Activated T-helper 1 cell treated with anti-CD3 and anti-CD28 coated beads, Interleukin-12 subunit alpha, Interleukin-12 subunit beta, Interleukin-2, Interleukin-4 antibody, amounts not matched to agents 30 ng/mL and 10 ng/mL and 1 ng/mL, durations not matched to agents 14 hours and 24 hours and 36 hours (primary cell): Measurements from ENCODE around the gene TAGLN. TPM values are rescaled to one million over a fixed set of nuclear protein-coding genes. Genes with fewer than 3 reads are reported as not detected.
A peak's percentile ranks its signal among the peaks of the same experiment; 100 is the strongest.
"Not testable (repeated sequence)": the region's sequence is repeated elsewhere in the genome, so short reads cannot be mapped to it uniquely, and the experiment has no call there.

ENCODE experiments used
- DNase-seq: peaks from one replicate; pipeline ENCODE4 v3.0.0; 2021; ENCODE audit warnings: low spot score
- H3K27ac Mint-ChIP-seq: one replicate; pipeline ENCODE4 v1.8.0; 2021; ENCODE audit warnings: mild to moderate bottlenecking, mixed read lengths
- H3K27me3 Mint-ChIP-seq: one replicate; pipeline ENCODE4 v1.8.0; 2022; ENCODE audit warnings: mild to moderate bottlenecking, moderate library complexity, mixed read lengths; ENCODE audit not compliant: insufficient read depth
- H3K36me3 Mint-ChIP-seq: one replicate; pipeline ENCODE4 v1.8.0; 2021; ENCODE audit warnings: low read depth, mixed read lengths
- H3K4me1 Mint-ChIP-seq: one replicate; pipeline ENCODE4 v1.8.0; 2021; ENCODE audit warnings: low read depth, mixed read lengths
- H3K4me3 Mint-ChIP-seq: one replicate; pipeline ENCODE4 v1.8.0; 2021; ENCODE audit warnings: mild to moderate bottlenecking, moderate library complexity, mixed read lengths
- H3K9me3 Mint-ChIP-seq: one replicate; pipeline ENCODE4 v1.8.0; 2021; ENCODE audit warnings: mixed read lengths
- intact Hi-C: fragments of 100-400 bp; cut with micrococcal nuclease; formaldehyde crosslinking; loops from one replicate; pipeline ENCODE4 v1.15.1; 2024
- total RNA-seq: library from RNA; stranded (reverse); gene quantifications from 2 replicates; pipeline ENCODE4 v1.2.3, GENCODE V29; 2022

Gene TAGLN
- total RNA-seq, 1 donor from 2014 or later = 4.6 TPM

DNA sequence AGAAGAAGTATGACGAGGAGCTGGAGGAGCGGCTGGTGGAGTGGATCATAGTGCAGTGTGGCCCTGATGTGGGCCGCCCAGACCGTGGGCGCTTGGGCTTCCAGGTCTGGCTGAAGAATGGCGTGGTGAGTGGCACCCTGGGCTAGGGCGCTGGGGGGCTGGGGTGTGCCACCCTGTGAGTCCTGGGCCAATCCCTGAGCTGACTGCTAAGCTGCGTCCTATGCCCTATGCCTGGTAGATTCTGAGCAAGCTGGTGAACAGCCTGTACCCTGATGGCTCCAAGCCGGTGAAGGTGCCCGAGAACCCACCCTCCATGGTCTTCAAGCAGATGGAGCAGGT is 3.9 kb downstream of the TAGLN start:
- no peak for DNase-seq
- H3K4me1 Mint-ChIP-seq = no peaks in the 10 kb centered on the region
- intact Hi-C loops = no loop called here
- H3K36me3 Mint-ChIP-seq = peaks cover 15% of the 10 kb centered on the region
- H3K9me3 Mint-ChIP-seq = no peaks in the 10 kb centered on the region
- H3K27ac Mint-ChIP-seq = peak overlapping the region; percentile 23
- no peaks in the 10 kb centered on the region for H3K27me3 Mint-ChIP-seq
- no peak overlapping the region for H3K4me3 Mint-ChIP-seq

DNA sequence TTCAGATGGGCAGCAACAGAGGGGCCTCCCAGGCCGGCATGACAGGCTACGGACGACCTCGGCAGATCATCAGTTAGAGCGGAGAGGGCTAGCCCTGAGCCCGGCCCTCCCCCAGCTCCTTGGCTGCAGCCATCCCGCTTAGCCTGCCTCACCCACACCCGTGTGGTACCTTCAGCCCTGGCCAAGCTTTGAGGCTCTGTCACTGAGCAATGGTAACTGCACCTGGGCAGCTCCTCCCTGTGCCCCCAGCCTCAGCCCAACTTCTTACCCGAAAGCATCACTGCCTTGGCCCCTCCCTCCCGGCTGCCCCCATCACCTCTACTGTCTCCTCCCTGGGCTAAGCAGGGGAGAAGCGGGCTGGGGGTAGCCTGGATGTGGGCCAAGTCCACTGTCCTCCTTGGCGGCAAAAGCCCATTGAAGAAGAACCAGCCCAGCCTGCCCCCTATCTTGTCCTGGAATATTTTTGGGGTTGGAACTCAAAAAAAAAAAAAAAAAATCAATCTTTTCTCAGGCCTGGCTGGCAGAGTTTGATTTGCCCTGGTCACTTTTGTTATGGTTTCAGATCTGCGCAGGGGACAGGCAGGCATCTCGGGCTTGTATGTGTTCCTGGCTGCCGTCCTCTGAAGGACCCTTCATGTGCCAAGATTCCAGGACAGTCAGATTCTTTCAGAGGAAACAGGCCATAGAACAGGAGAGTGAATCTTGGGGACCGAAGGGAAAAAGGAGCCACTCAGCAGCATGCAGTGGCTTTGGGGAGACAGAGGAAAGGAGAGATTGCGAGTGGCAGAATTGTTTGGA is 5.3 kb downstream of the TAGLN start:
- peaks cover 13% of the 10 kb centered on the region for H3K36me3 Mint-ChIP-seq
- intact Hi-C loops = no loop called here
- H3K4me1 Mint-ChIP-seq = no peaks in the 10 kb centered on the region
- DNase-seq = no peak
- H3K4me3 Mint-ChIP-seq = no peak overlapping the region
- peak overlapping the region; percentile 25 for H3K27ac Mint-ChIP-seq
- H3K9me3 Mint-ChIP-seq = no peaks in the 10 kb centered on the region
- H3K27me3 Mint-ChIP-seq = no peaks in the 10 kb centered on the region

DNA sequence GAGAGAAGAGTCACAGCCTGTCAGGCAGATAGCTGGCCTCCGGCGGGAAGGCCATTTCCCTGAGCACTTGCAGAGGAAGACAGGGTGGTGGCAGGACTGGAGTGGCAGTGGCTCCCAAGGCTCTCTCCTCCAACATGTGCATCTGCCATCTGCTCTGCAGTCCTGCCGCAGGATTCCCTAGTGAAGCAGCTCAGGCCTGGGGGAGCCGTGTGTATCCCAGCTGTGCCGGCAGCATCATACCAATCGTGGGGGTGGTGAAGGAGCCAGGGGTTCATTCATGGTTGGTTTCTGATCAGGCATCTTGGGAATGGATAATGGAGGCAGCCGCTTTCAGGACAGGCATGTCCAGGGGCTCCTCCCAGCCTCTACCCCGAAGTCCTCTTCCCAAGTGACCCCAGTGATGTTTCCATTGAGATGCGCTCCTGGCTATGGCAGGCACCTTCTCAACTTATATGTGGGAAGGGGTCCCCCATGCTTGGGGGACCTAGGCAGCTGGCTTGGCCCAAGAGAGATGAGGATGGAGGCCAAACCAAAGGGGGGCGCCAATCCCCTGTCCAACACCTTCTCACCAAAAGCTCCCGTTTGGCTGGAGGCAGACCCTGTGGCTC is 6.1 kb downstream of the TAGLN start:
- H3K4me3 Mint-ChIP-seq = no peak overlapping the region
- DNase-seq = no peak
- H3K36me3 Mint-ChIP-seq = peaks cover 17% of the 10 kb centered on the region
- no peaks in the 10 kb centered on the region for H3K9me3 Mint-ChIP-seq
- no peaks in the 10 kb centered on the region for H3K27me3 Mint-ChIP-seq
- no peaks in the 10 kb centered on the region for H3K4me1 Mint-ChIP-seq
- H3K27ac Mint-ChIP-seq = no peak overlapping the region
- intact Hi-C loops = no loop called here

DNA sequence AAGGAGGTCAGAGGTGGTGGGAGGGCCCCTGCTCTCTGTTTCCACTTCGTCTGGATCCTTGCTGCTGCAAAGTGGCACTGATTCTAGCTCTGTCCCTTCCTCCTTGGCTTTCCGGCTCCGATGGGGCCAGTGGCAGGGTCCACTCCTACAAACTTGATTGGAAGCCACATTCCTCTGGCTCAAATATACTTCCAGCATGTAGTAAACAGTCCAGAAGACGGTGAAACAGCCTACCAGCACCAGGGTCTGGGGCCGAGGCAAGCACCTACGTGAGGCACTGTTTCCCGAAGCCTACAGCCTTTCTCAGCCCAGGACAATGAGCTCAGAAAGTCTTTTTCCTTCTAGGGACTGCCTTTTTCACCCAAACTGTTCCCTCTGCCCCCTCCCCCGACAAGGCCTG is 6.9 kb downstream of the TAGLN start:
- H3K36me3 Mint-ChIP-seq = peaks cover 17% of the 10 kb centered on the region
- H3K9me3 Mint-ChIP-seq, H3K4me1 Mint-ChIP-seq, intact Hi-C loops, H3K27me3 Mint-ChIP-seq, DNase-seq, H3K4me3 Mint-ChIP-seq, H3K27ac Mint-ChIP-seq: not testable (repeated sequence)

DNA sequence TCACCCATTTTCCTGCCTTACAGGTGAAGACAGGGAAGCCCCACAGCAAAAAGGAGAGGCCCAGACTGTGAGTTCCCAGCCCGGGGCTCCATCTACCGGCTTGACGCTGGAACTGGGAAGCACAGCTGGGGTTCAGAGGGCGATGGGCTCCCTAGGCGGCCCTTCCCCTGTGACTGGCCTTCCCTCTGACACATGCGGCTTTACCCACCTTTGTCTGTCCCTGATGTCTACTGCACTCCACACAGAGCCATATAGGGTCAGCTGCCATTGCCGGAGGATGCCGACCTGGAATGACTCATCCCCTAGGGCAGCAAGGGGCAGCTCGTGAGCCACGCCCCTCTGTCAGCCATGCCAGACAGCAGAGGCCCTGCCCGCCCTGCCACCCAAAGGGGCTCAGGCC is 7.7 kb downstream of the TAGLN start:
- DNase-seq = not testable (repeated sequence)

DNA sequence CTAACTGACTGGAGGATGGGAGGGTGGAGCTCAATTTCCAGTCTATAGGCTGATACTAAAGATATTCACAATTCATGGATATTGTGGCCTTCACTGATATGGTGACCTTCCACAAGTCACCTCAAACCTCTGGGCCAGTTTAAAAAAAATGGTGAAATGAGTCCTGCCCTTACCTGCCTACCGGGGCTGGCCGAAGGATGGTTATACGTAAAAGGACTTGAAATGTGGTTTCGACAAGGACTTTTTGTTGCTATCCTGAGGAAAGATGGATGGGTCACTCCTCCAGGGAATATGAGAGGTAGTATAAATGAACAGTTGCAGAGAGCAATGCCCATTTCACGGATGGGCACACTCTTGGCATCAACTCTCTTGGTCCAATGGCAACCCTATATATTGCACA is 8.3 kb downstream of the TAGLN start:
- H3K27ac Mint-ChIP-seq, DNase-seq, H3K4me3 Mint-ChIP-seq, H3K27me3 Mint-ChIP-seq, intact Hi-C loops, H3K9me3 Mint-ChIP-seq, H3K4me1 Mint-ChIP-seq: not testable (repeated sequence)
- H3K36me3 Mint-ChIP-seq = peaks cover 24% of the 10 kb centered on the region

More for the DNA sequence above, 7.7 kb downstream of the TAGLN start:
- H3K9me3 Mint-ChIP-seq, H3K27ac Mint-ChIP-seq, H3K4me1 Mint-ChIP-seq, H3K27me3 Mint-ChIP-seq, intact Hi-C loops, H3K4me3 Mint-ChIP-seq: not testable (repeated sequence)
- peaks cover 23% of the 10 kb centered on the region for H3K36me3 Mint-ChIP-seq

DNA sequence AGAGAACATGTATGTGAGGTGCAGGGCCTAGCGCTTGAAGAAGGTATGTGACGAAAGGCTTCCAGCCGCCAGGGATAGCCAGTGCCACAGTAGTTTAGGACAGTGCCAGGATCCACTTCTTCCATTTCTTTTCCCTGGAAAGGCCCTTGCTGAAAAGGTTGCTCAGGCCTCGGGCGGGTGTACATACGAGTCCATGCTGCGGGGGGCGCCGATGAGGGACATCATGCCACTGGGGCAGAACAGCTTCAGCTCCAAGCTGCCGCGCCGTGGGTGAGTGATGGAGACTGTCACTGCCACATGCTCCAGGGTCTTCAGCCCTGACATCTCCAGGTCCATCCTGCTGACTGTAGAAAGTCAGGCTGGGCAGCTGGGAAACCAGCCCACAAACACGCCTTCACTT is 9.5 kb downstream of the TAGLN start:
- H3K4me1 Mint-ChIP-seq, H3K4me3 Mint-ChIP-seq, intact Hi-C loops, DNase-seq, H3K9me3 Mint-ChIP-seq, H3K27me3 Mint-ChIP-seq, H3K27ac Mint-ChIP-seq: not testable (repeated sequence)
- H3K36me3 Mint-ChIP-seq = peaks cover 30% of the 10 kb centered on the region

DNA sequence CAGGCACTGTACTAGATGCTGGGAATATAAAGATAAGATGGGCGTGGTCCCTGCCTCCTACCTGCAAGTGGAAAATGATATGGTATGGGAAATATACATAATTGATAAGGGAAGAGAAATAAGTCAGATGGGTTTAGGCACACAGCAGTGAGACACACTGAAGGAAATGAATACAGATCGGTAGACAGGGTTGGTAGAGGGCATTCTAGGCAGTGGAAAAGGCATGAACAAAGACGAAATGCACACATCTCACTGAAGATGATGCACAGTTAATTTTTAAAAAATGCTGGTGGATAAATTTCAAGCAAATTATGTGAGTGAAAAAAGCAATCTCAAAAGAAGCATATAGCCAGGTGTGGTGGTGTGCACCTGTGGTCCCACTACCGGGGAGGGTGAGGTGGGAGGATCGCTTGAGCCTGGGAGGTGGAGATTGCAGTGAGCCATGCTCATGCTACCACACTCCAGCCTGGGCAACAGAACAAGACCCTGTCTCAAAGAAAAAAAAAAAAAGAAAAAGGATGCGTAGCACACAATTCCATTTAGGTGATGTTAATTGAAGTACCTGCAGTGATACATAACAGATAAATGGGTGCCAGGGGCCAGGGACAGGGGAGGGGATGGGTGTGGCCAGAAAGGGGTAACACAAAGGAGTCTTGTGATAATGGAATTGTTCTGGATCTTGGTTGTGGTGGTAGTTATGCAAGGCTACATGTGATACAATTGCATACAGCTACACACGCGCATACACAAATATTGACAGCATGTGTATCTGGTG is 10.4 kb downstream of the TAGLN start:
- H3K4me1 Mint-ChIP-seq, DNase-seq, H3K27ac Mint-ChIP-seq, H3K27me3 Mint-ChIP-seq, intact Hi-C loops, H3K4me3 Mint-ChIP-seq, H3K9me3 Mint-ChIP-seq: not testable (repeated sequence)
- H3K36me3 Mint-ChIP-seq = peaks cover 31% of the 10 kb centered on the region

DNA sequence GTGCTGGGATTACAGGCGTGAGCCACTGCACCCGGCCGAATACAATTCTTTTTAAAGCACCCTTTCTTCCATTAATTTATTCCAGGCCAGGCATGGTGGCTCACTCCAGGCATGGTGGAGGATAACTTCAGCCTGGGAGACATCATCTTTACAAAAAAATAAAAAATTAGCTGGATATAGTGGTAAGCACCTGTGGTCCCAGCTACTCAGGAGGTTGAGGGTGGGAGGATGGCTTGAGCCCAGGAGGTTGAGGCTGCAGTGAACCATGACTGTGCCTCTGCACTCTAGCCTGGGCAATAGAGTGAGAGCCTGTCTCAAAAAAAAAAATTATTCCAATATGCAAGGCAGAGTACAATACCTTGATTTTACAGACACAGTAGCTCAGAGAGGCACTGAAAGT is 11.4 kb downstream of the TAGLN start:
- no peak for DNase-seq
- Mint-ChIP-seq H3K27ac (no peak overlapping the region), H3K9me3 (no peaks in the 10 kb centered on the region), H3K36me3 (peaks cover 29% of the 10 kb centered on the region), H3K4me3 (no peak overlapping the region), H3K27me3 (no peaks in the 10 kb centered on the region), H3K4me1 (no peaks in the 10 kb centered on the region)
- intact Hi-C loops = no loop called here

DNA sequence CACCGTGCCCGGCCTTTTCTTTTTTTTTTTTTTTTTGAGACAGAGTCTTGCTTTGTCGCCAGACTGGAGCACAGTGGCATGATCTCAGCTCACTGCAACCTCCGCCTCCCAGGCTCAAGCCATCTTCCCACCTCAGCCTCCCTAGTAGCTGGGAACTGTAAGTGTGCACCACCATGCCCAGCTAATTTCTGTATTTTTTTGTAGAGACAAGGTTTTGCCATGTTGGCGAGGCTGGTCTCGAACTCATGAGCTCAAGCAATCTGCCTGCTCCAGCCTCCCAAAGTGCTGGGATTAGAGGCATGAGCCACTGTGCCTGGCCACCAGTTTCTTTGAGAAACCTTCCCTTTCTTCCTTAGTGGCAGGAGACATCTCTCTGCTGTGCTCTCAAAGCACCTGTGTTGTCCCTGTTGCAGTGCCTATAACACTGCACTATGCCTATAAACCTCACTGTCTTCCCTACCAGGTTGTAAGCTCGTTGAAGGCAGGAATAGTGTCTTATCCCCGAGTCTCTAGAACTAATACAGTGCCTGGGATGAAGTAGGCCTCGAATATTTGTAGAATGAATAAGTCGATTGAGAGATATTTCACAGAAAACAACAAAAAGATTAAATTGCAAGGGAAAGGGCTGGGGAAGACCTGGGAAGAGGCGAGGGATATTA is 13.7 kb downstream of the TAGLN start:
- DNase-seq = no peak
- Mint-ChIP-seq H3K4me1 (peaks cover 13% of the 10 kb centered on the region), H3K36me3 (peaks cover 37% of the 10 kb centered on the region), H3K27me3 (no peaks in the 10 kb centered on the region), H3K9me3 (no peaks in the 10 kb centered on the region), H3K4me3 (no peak overlapping the region), H3K27ac (no peak overlapping the region)
- intact Hi-C loops = no loop called here

DNA sequence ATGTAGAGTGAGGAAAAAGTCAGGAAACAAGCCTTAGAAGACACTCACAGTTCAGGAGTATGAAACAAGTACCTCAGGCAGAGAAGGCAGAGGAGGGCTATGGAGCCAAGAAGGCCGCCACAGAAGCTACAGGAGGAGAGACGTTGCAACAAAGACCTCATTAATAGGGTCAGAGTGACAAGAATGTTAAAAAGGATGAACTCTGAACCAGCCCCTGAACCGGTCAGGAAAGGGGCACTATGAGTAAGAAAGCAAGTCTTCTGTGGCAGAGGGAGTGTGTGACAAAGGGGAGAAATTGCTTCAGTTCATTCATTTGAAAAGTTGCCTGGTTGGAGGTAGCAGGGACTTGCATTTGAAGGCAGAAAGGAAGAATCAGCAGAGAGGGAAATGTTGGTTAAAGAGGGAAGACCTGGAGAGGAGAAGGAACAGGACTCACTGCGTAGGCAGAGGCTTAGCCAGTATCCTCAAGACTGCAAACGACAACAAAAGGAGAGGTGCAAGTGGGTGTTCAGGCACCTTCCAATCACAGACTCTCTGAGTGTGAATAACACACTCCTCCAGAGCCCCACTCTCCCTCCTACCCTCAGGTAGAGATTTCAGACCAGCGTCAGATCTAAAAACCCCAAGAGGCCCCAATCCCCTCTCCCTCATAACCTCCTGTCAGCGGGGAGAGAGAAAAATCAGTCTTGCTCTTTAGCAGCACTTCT is 15.4 kb downstream of the TAGLN start:
- Mint-ChIP-seq H3K27me3 (no peaks in the 10 kb centered on the region), H3K4me3 (no peak overlapping the region), H3K4me1 (peaks cover 16% of the 10 kb centered on the region), H3K36me3 (peaks cover 52% of the 10 kb centered on the region), H3K27ac (peak overlapping the region; percentile 59), H3K9me3 (no peaks in the 10 kb centered on the region)
- intact Hi-C loops = no loop called here
- DNase-seq = no peak

DNA sequence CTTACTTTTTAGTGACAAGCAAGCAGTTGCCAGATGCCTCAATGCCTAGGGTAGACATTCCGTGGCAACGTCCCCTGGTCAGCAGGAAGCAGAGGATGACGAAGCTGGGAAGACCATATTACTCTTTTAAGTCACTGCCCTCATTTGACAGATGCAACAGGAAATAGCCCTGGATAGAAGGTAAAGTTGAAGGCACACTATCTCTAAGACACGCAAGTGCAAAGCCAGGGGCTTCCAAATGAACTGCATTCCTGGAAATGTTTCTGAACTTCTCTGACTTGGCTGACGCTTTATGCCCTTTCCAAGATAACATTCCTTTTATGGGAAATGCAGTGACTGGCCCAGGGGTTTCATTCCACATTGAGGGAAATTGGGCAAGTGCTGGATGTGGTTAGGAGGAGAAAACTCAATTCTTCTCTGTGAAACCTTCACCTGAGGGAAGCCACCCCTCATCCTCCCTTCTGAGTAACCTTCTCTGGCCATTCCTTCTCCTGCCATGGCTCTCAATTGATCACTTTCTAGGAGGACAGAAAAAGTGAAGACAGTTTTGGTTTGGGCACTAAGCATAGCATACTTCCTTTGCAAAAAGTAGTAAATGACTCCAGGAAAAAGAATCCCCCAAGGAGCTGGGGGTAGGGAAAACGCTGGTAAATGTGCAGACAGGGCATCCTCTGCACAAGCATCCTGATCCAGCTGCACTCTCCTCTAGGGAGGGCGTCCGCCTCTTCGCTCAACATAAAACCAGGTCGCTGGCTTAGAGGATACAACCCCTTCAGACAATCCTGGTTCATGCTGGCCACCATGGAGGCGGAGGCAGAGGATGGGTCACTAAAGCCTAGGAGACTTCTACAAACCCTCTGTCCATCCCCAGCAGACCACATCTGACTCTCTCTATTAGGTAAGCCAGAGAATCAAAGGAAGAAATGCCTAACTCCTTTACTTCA is 18.2 kb downstream of the TAGLN start:
- H3K27me3 Mint-ChIP-seq = no peaks in the 10 kb centered on the region
- H3K9me3 Mint-ChIP-seq = no peaks in the 10 kb centered on the region
- peaks cover 55% of the 10 kb centered on the region for H3K36me3 Mint-ChIP-seq
- intact Hi-C loops = no loop called here
- H3K27ac Mint-ChIP-seq = peak overlapping the region; percentile 53
- peaks cover 16% of the 10 kb centered on the region for H3K4me1 Mint-ChIP-seq
- DNase-seq = no peak
- H3K4me3 Mint-ChIP-seq = no peak overlapping the region
